Glutamatergic neuron (in vitro differentiated cells): ENCODE results near the gene FRAS1. TPM values are rescaled to one million over a fixed set of nuclear protein-coding genes. Genes with fewer than 3 reads are reported as not detected.

Experiments
- DNase-seq: peaks from one replicate; pipeline ENCODE4 v3.0.0; 2022
- H3K27ac Mint-ChIP-seq: one replicate; pipeline ENCODE4 v1.8.0; 2020; ENCODE audit warnings: mild to moderate bottlenecking, mixed read lengths, inconsistent platforms; ENCODE audit not compliant: unreplicated experiment
- H3K27me3 Mint-ChIP-seq: one replicate; pipeline ENCODE4 v1.8.0; 2020; ENCODE audit warnings: mild to moderate bottlenecking, moderate library complexity, mixed read lengths, inconsistent platforms; ENCODE audit not compliant: unreplicated experiment
- H3K36me3 Mint-ChIP-seq: one replicate; pipeline ENCODE4 v1.8.0; 2020; ENCODE audit warnings: mild to moderate bottlenecking, mixed read lengths, inconsistent platforms; ENCODE audit not compliant: unreplicated experiment
- H3K4me1 Mint-ChIP-seq: one replicate; pipeline ENCODE4 v1.8.0; 2020; ENCODE audit warnings: mild to moderate bottlenecking, low read depth, mixed read lengths, inconsistent platforms; ENCODE audit not compliant: unreplicated experiment
- H3K4me3 Mint-ChIP-seq: one replicate; pipeline ENCODE4 v1.8.0; 2020; ENCODE audit warnings: mild to moderate bottlenecking, mixed read lengths, inconsistent platforms; ENCODE audit not compliant: unreplicated experiment
- H3K9me3 Mint-ChIP-seq: one replicate; pipeline ENCODE4 v1.8.0; 2020; ENCODE audit warnings: mild to moderate bottlenecking, moderate library complexity, mixed read lengths, inconsistent platforms; ENCODE audit not compliant: unreplicated experiment
- total RNA-seq: library from RNA; stranded (reverse); fragmentation: NEBNext Ultra II Directional; extraction: Animal tissue kit (Norgen Biotek cat#: 25700); gene quantifications from one replicate; pipeline ENCODE4 v1.2.1, GENCODE V29; 2021; ENCODE audit not compliant: unreplicated experiment
- TF ChIP-seq, protein P1 (sequence below): fragments of 200-600 bp; sonication (generic); IDR thresholded peaks from one replicate; pipeline ENCODE4 v1.5.0; 2021; ENCODE audit not compliant: partially characterized antibody, unreplicated experiment

Gene FRAS1
- total RNA-seq, 1 donor from 2014 or later: 18.7 TPM

DNA sequence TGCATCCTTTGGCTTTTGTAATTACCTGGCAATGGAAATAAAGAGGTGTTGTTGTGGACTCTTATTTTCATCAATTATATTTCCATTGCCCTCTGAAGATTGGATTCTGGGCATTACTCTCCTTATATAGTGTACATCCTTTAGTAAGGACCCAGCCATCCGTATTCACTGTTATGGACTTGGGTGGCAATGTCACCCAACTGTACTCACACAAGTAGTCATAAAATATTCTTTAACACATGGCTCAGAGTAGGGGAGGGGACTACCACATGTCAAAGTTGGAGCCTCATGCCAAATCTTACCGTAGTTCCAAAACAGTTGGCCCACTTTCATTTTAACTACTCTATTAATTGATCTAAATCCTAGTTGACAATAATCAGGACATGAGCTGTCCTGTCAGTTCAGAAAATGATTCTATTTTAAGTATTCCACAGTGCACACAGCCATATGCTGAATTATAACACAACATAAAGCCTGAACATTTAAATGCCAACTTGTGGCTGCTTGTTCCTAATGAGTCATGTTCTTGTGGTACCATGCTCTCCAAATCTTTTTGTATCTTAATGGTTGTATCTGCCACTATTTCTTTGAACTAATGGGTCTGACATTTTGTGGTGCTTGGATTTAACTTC, 4.9 kb downstream of the FRAS1 start:
- Mint-ChIP-seq H3K27me3 (peaks cover 7% of the 10 kb centered on the region), H3K4me3 (no peak overlapping the region), H3K4me1 (peaks cover 11% of the 10 kb centered on the region), H3K9me3 (peaks cover 5% of the 10 kb centered on the region), H3K36me3 (no peaks in the 10 kb centered on the region), H3K27ac (no peak overlapping the region)
- DNase-seq: no peak
- TF ChIP-seq, protein P1, sequence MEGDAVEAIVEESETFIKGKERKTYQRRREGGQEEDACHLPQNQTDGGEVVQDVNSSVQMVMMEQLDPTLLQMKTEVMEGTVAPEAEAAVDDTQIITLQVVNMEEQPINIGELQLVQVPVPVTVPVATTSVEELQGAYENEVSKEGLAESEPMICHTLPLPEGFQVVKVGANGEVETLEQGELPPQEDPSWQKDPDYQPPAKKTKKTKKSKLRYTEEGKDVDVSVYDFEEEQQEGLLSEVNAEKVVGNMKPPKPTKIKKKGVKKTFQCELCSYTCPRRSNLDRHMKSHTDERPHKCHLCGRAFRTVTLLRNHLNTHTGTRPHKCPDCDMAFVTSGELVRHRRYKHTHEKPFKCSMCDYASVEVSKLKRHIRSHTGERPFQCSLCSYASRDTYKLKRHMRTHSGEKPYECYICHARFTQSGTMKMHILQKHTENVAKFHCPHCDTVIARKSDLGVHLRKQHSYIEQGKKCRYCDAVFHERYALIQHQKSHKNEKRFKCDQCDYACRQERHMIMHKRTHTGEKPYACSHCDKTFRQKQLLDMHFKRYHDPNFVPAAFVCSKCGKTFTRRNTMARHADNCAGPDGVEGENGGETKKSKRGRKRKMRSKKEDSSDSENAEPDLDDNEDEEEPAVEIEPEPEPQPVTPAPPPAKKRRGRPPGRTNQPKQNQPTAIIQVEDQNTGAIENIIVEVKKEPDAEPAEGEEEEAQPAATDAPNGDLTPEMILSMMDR: no peak

DNA sequence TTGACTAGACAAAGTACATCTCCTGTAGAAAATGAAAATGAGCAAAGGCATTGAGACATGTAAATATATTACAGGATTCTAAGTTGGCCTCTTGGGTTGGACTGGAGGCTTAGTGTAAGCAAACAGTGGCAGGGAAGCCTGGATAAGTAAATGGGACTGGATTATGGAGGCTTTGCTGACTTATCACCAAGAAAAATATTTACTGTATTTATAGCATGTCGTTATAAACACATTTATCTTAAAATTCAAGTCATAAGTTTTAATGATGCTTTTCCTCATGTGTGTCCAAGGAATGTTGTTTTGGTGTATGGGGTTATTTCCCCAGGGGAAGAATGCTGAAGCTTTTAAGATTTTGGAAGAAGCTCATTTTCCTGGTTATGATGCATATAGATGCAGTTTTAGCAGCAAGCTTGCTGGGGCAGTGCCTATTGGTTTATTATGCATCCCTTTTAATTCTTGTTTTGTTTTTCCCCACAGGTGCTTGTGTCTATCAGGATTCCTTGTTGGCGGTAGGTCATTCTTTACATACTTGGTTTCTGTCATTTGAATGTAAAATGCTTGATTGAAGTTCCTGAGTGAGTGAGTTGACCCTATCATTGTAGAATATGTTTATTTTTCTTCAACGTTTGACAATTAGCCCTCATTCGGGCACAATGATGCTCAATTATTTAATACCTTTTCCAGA, 8.5 kb downstream of the FRAS1 start:
- peaks cover 2% of the 10 kb centered on the region for H3K9me3 Mint-ChIP-seq

DNA sequence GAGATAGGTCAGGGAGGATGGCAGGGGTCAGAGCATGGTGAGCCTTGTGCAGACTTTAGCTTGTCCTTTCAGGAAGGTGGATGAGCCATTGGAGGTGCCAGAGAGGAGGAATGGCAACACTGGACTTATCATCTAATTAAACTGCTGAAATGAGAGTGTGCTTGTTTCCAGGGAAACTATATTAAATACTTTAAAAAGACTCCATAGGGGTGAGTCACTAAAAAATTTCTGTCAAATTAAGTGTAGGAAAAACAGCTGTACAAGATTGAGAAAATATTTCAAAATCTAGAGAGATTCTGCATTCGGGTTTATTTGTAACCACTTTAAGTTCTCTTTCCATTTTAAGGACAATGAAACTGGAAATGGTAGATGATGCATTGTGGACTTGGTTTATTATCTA, 11.4 kb downstream of the FRAS1 start:
- no peak for DNase-seq
- Mint-ChIP-seq H3K4me1 (peaks cover 2% of the 10 kb centered on the region), H3K27me3 (peaks cover 2% of the 10 kb centered on the region), H3K36me3 (no peaks in the 10 kb centered on the region), H3K27ac (no peak overlapping the region), H3K4me3 (no peak overlapping the region), H3K9me3 (peaks cover 2% of the 10 kb centered on the region)
- TF ChIP-seq, protein P1: no peak

More for the DNA sequence above, 8.5 kb downstream of the FRAS1 start:
- Mint-ChIP-seq H3K27me3 (peaks cover 2% of the 10 kb centered on the region), H3K36me3 (no peaks in the 10 kb centered on the region), H3K4me1 (peaks cover 2% of the 10 kb centered on the region), H3K4me3 (no peak overlapping the region), H3K27ac (no peak overlapping the region)
- no peak for DNase-seq
- TF ChIP-seq, protein P1: no peak

DNA sequence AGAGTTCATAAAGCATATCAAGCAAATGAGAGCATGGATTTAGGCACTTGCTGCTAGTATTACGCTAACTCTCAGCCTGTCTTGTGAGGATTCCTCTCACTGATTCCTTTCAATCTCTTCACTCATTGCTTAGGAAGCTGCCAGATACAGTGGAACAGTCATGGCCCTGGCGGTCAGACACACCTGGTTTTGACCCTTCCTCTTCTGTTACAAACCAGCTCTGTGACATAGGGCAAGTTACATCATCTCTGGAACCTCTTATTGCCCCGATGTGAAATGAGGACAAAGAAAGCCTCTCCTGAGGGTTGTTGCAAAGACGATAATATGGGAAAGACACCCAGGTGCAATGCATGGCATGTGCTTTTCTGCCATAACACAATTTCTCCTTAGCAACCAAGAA, 12.2 kb downstream of the FRAS1 start:
- H3K27me3 Mint-ChIP-seq: peaks cover 2% of the 10 kb centered on the region
- TF ChIP-seq, protein P1: no peak
- H3K27ac Mint-ChIP-seq: no peak overlapping the region
- no peaks in the 10 kb centered on the region for H3K36me3 Mint-ChIP-seq
- H3K4me3 Mint-ChIP-seq: no peak overlapping the region
- no peak for DNase-seq
- peaks cover 2% of the 10 kb centered on the region for H3K9me3 Mint-ChIP-seq
- peaks cover 2% of the 10 kb centered on the region for H3K4me1 Mint-ChIP-seq

DNA sequence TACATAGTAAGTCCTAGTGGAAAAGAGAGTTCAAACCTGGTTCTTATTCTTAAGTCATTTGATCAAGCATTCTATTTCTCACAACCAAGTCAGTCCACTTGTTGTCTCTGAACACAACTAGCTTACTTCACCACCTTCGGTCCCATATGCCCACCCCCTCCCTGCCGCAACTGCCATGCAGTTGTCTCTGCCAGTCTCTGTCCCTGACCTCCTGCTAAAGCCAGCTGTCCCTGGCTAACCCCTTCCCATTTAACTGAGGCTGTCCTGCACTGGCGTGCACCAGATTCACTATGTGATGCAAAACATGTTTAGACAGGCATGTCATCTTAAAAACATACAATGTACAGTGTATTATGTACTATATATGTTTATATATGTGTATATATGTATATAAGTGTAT, 12.7 kb downstream of the FRAS1 start:
- Mint-ChIP-seq H3K4me3 (no peak overlapping the region), H3K27me3 (peaks cover 2% of the 10 kb centered on the region), H3K9me3 (peaks cover 2% of the 10 kb centered on the region), H3K36me3 (no peaks in the 10 kb centered on the region), H3K4me1 (peaks cover 5% of the 10 kb centered on the region), H3K27ac (no peak overlapping the region)
- TF ChIP-seq, protein P1: no peak
- DNase-seq: no peak
